VCaP (cell line): ENCODE results near the gene KCND3.

Source experiments
- H3K27ac ChIP-seq: fragments of 450-650 bp; 2 replicates; pipeline ENCODE4 v1.5.1; 2017
- CTCF ChIP-seq: fragments of 450-650 bp; conservative IDR thresholded peaks from 2 replicates; pipeline ENCODE4 v1.5.1; 2017; ENCODE audit warnings: mild to moderate bottlenecking, moderate library complexity

The KCND3 gene

DNA sequence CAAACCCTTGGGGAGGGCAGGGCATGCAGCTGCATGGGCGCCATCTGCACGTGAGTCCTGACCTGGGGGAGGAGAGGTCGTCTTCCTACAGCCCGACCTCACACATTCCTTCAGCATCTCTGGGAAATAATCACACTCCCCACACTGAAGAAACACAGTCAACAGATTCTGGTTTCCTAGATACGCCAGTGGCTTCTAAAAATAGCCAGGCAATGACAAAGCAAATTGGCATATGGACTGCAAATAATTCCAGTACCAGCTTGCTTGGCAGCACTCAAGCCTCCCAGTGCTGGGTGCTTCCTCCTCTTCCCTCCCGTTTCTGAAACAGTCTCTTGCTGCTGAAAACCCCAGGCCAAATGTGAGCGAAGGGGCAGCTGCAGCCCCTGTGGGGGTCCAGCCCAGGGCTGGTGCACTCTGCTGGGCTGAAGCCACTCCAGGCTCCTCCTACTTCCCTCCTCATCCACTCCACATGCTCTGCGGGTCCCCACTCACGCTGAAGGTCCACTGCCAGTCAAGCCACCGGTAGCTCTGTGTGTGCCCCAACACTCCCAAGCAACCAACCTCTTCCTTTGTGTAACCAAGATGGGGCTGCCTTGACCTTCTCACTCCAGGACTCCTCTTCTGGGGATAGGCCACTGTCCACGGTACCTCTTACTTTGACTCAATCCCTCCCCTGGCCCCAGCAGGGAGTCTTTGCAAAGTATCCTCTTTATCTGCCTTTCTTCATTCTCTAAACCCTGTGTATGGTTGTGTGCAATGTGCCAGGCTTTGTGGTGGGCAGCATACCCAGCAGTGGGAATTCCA, 69.0 kb downstream of the KCND3 start:
- no peak for TF ChIP-seq CTCF
- peak overlapping the region; percentile 34 for H3K27ac ChIP-seq

- TF ChIP-seq CTCF = no peak
- H3K27ac ChIP-seq = no peak overlapping the region
Observed at GRCh38 chr1:111911776-111912515, 77.5 kb downstream of the KCND3 start.

DNA sequence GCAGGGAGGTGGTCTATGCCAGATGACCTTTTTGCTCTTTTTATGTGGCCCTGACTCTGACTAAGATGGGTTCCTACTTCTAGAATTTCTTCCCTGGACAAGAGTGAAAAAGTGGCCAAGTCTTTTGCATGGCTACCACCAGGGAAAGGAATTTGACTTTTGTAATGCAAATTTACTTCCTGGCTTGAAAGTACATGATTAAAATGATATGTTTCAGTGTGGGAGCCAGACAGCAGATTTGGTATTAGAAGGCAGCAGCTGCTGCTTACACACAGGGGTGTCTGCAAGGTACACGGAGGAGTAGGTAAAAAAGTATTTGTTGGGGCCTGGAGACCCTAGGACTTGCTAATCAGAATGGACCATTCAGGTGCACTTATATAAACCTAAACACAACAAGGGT, 78.4 kb downstream of the KCND3 start:
- no peak overlapping the region for H3K27ac ChIP-seq
- no peak for TF ChIP-seq CTCF

GRCh38 chr1:111909030-111909429, 80.4 kb downstream of the KCND3 start:
- H3K27ac ChIP-seq = no peak overlapping the region
- no peak for TF ChIP-seq CTCF

GRCh38 chr1:111908011-111908621, 81.4 kb downstream of the KCND3 start:
- TF ChIP-seq CTCF = no peak
- no peak overlapping the region for H3K27ac ChIP-seq

DNA sequence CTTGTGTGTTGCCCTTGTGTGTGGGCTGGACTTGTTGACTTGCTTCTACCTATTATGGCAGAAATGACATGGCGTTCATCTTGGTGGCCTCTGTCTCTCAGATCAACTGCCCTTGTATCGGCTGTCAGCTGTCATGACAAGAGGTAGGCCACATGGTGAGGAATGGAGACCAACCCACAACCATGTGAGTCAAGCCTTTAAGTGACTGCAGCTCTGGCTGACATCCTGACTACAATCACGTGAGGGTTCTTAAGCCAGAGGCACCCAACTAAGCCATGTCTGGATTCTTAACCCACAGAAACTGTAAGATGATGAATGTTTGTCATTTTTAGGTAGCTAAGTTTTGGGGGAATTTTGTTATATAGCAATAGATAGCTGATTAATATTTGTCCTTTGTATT, 82.1 kb downstream of the KCND3 start:
- H3K27ac ChIP-seq = no peak overlapping the region
- no peak for TF ChIP-seq CTCF

DNA sequence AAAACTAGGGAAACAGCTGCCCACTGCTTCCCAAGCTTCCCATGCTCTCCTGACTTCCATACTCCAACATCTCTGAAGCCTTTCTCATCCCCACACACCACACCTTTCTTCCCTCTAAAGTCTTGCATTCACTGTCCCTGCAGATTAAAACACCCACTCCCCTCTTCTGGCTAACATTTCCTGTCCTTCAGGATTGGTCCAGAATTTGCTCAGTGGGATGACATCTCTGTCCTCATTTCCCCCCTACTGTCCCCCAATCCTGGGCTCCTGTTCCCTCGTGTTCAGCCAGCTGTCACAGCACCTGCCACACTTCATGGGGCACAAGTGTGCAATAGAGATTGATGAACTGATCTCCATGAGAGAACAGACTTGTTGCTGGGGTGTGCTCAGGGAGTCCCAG, 82.7 kb downstream of the KCND3 start:
- H3K27ac ChIP-seq = no peak overlapping the region
- TF ChIP-seq CTCF = no peak
